ENCODE data around the gene ATF6. TPM values are rescaled to one million over a fixed set of nuclear protein-coding genes. Genes with fewer than 3 reads are reported as not detected.
A peak's percentile ranks its signal among the peaks of the same experiment; 100 is the strongest.

Gene ATF6
- total RNA-seq, 3 donors from 2014 or later = 31.0 to 56.1 (median 34.1) TPM

GRCh38 chr1:161725908-161726472 is 40.1 kb upstream of the ATF6 start:
- no peaks in the 10 kb centered on the region for H3K36me3 ChIP-seq

GRCh38 chr1:161726473-161727255 is 39.5 kb upstream of the ATF6 start:
- TF ChIP-seq CTCF (IDR thresholded peaks at IDR 0.05) = peak in 1 of 3 donors; percentile 13
- no peak for TF ChIP-seq POLR2A (IDR thresholded peaks at IDR 0.05)
- peak; percentile 72 to 73 for DNase-seq (ENCODE audit: low spot score in 2 of 2)
- Histone ChIP-seq H3K4me3 (peak overlapping the region; percentile 83 to 87 (median 86)), H3K36me3 (no peaks in the 10 kb centered on the region), H3K9me3 (no peaks in the 10 kb centered on the region), H3K27me3 (no peaks in the 10 kb centered on the region), H3K27ac (peak overlapping the region; percentile 86 to 92), H3K4me1 (no peaks in the 10 kb centered on the region)
- intact Hi-C loops (cut with DNase I; ENCODE audit: low total_unique reads) = no loop called here

More at GRCh38 chr1:161725908-161726472, 40.1 kb upstream of the ATF6 start:
- intact Hi-C loops (cut with DNase I; ENCODE audit: low total_unique reads) = no loop called here
- H3K4me3 ChIP-seq = peak overlapping the region; percentile 83 to 87 (median 86)
- H3K9me3 ChIP-seq = no peaks in the 10 kb centered on the region
- H3K27me3 ChIP-seq = no peaks in the 10 kb centered on the region
- H3K27ac ChIP-seq = peak overlapping the region; percentile 86 to 92
- no peaks in the 10 kb centered on the region for H3K4me1 ChIP-seq
- TF ChIP-seq POLR2AphosphoS5 (IDR thresholded peaks at IDR 0.05) (no peak), CTCF (IDR thresholded peaks at IDR 0.05) (peak in 2 of 3 donors; percentile 29 to 38)
- no peak for DNase-seq (ENCODE audit: low spot score in 2 of 2)

GRCh38 chr1:161727256-161727924 is 38.7 kb upstream of the ATF6 start:
- H3K27me3 ChIP-seq = no peaks in the 10 kb centered on the region
- TF ChIP-seq POLR2AphosphoS5 (IDR thresholded peaks at IDR 0.05) (peak in 1 of 3 donors; percentile 6), CTCF (IDR thresholded peaks at IDR 0.05) (no peak), POLR2A (IDR thresholded peaks at IDR 0.05) (no peak)
- peak overlapping the region; percentile 83 to 87 (median 86) for H3K4me3 ChIP-seq
- no peaks in the 10 kb centered on the region for H3K9me3 ChIP-seq
- H3K36me3 ChIP-seq = no peaks in the 10 kb centered on the region
- no peaks in the 10 kb centered on the region for H3K4me1 ChIP-seq
- intact Hi-C loops (cut with DNase I; ENCODE audit: low total_unique reads) = no loop called here
- no peak for DNase-seq (ENCODE audit: low spot score in 2 of 2)
- peak overlapping the region; percentile 86 to 92 for H3K27ac ChIP-seq

GRCh38 chr1:161728376-161729226 is 37.5 kb upstream of the ATF6 start:
- intact Hi-C loops (cut with DNase I; ENCODE audit: low total_unique reads) = no loop called here

More at GRCh38 chr1:161728376-161729226, 37.5 kb upstream of the ATF6 start:
- no peaks in the 10 kb centered on the region for H3K27me3 ChIP-seq
- TF ChIP-seq CTCF (IDR thresholded peaks at IDR 0.05) (no peak), POLR2AphosphoS5 (IDR thresholded peaks at IDR 0.05) (no peak), POLR2A (IDR thresholded peaks at IDR 0.05) (no peak)
- no peaks in the 10 kb centered on the region for H3K9me3 ChIP-seq
- no peaks in the 10 kb centered on the region for H3K4me1 ChIP-seq
- H3K27ac ChIP-seq = no peak overlapping the region
- no peak overlapping the region for H3K4me3 ChIP-seq
- H3K36me3 ChIP-seq = no peaks in the 10 kb centered on the region
- no peak for DNase-seq (ENCODE audit: low spot score in 2 of 2)

Data from breast epithelium (tissue), 4 donors.